K562 (cell line): Measurements from ENCODE around the gene LZTS2. TPM values are rescaled to one million over a fixed set of nuclear protein-coding genes. Genes with fewer than 3 reads are reported as not detected.

ENCODE experiments used
- CAMTA2 ChIP-seq: fragments of 250-450 bp; sonication (Bioruptor Pico); conservative IDR thresholded peaks from 2 replicates; pipeline ENCODE4 v1.5.1; 2022
- EGR1 ChIP-seq: fragments of 450-650 bp; conservative IDR thresholded peaks from 2 replicates; pipeline ENCODE4 v1.6.1; 2017; ENCODE audit warnings: mild to moderate bottlenecking
- EZH2 ChIP-seq: IDR thresholded peaks from 2 replicates; pipeline ENCODE4 v1.6.1; 2012; ENCODE audit warnings: low read depth, mild to moderate bottlenecking, inconsistent platforms, low read length, borderline replicate concordance
- LEF1 ChIP-seq: fragments of 450-650 bp; IDR thresholded peaks from 2 replicates; pipeline ENCODE4 v1.6.1; 2016; ENCODE audit warnings: mild to moderate bottlenecking
- PURB ChIP-seq: sonication (generic); formaldehyde crosslinking; IDR thresholded peaks from 2 replicates; pipeline ENCODE4 v1.9.0; 2021; ENCODE audit warnings: low read depth, mild to moderate bottlenecking, missing genetic modification reagents
- RAD51 ChIP-seq: fragments of 450-650 bp; IDR thresholded peaks from 2 replicates; pipeline ENCODE4 v1.7.1; 2016; ENCODE audit warnings: low read depth, mild to moderate bottlenecking, borderline replicate concordance
- ZBED1 ChIP-seq: IDR thresholded peaks from 2 replicates; pipeline ENCODE4 v1.6.1; 2014
- ZKSCAN1 ChIP-seq: fragments of 150-350 bp; IDR thresholded peaks from 2 replicates; pipeline ENCODE4 v1.6.1; 2016; ENCODE audit warnings: low read depth, low read length
- ZNF174 ChIP-seq: fragments of 250-450 bp; sonication (Bioruptor Pico); IDR thresholded peaks from 2 replicates; pipeline ENCODE4 v1.4.0; 2020; ENCODE audit warnings: mild to moderate bottlenecking
- ZNF263 ChIP-seq: sonication (generic); formaldehyde crosslinking; IDR thresholded peaks from 2 replicates; pipeline ENCODE4 v1.8.0; 2022; ENCODE audit warnings: mild to moderate bottlenecking, missing genetic modification reagents, borderline replicate concordance
- polyA plus RNA-seq, 8 experiments: library from polyadenylated mRNA; depleted of rRNA in 4 of 8; stranded (reverse) in 5 of 8; unstranded in 3 of 8; fragments of >200 nt; fragmentation: Nextera tagmentation in 2 of 8; fragmentation: Illumina TruSeq in 1 of 8; extraction: Ambion mirVana in 2 of 8; extraction: Trizol in 1 of 8; gene quantifications; 2 replicates each; pipeline versions ENCODE4 v1.2.1 to v1.2.3, GENCODE V29; 2011 to 2014; ENCODE audit warnings: inconsistent platforms in 1 of 8, missing spikeins in 1 of 8
- total RNA-seq, 7 experiments: library from RNA; depleted of rRNA in 6 of 7; stranded (reverse); fragments of >200 nt in 6 of 7; fragmentation: Illumina TruSeq in 2 of 7; extraction: Trizol in 2 of 7; gene quantifications; 2 replicates each; pipeline versions ENCODE4 v1.2.1 to v1.2.3, GENCODE V29; 2011 to 2021; ENCODE audit warnings: low replicate concordance in 1 of 7
- TF ChIP-seq, protein P1 (sequence below), 2 experiments: fragments of 450-650 bp in 1 of 2; sonication (generic) in 1 of 2; formaldehyde crosslinking in 1 of 2; IDR thresholded peaks; 2 replicates each; pipeline versions ENCODE4 v1.7.1 to v1.9.0; 2016 to 2022; ENCODE audit warnings: inconsistent platforms in 1 of 2, mild to moderate bottlenecking in 1 of 2, missing genetic modification reagents in 1 of 2
- TF ChIP-seq, protein P2 (sequence below): fragments of 250-450 bp; sonication (Bioruptor Pico); IDR thresholded peaks from 2 replicates; pipeline ENCODE4 v1.8.0; 2021; ENCODE audit warnings: moderate library complexity, mild to moderate bottlenecking, inconsistent platforms
- TF ChIP-seq, protein P3 (sequence below): fragments of 250-450 bp; sonication (Bioruptor Pico); IDR thresholded peaks from 2 replicates; pipeline ENCODE4 v1.5.1; 2021; ENCODE audit warnings: mild to moderate bottlenecking
- TF ChIP-seq, protein P4 (sequence below): fragments of 150-350 bp; IDR thresholded peaks from 2 replicates; pipeline ENCODE4 v1.6.1; 2014; ENCODE audit warnings: low read depth, mild to moderate bottlenecking, low read length, borderline replicate concordance

Gene LZTS2
- total and polyA plus RNA-seq, 9 of the 15 experiments (the other 6 are each of a cell fraction or from before 2014, with no cell fraction given), result 0.23 to 42.5 (median 14.7) TPM

DNA sequence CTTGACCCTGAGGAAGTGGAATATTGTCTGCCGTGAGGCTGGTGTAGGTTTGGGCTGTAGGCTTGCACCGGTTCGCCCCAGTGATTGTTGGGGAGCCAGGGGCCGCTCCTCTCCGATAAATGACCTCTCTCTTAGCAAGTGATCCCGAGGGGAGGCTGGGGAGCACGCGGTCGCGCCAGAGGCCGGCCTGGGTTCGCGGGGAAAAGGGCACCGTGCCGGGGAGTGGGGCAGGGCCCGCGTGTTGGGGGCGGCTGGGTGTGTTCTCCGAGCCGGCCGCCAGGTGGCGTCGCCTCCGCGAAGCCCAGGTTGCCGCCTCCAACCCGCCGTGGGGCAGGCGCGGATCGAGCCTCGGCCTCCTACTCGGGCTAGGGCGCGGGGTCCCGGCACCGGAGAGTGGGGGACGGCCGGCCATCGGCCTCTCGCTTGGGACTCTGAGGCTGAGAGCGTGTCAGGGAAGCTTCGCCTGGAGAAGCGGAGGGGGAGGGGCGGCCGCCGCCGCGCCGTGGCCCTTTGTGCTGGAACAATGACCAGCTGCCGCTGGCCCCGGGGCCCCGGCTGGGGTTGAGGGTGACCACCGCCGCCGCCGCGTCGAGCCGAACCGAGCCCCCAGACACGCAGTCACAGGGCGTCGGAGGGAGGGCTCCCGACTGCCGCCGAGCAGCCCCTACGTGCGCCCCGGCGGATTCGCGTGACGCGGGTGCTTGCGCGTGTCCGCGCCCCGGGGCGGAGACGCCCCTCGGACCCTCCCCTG, 442 bp upstream of the LZTS2 start (continued):
- TF ChIP-seq LEF1 (no peak), ZBED1 (no peak), RAD51 (no peak; the same call in 1 of the 2 replicates), EZH2 (no peak), CAMTA2 (CRISPR knock-in tag) (no peak), ZNF174 (CRISPR knock-in tag) (no peak), ZKSCAN1 (no peak), EGR1 (no peak), PURB (CRISPR knock-in tag) (no peak), ZNF263 (CRISPR knock-in tag) (no peak)
- TF ChIP-seq, protein P1, sequence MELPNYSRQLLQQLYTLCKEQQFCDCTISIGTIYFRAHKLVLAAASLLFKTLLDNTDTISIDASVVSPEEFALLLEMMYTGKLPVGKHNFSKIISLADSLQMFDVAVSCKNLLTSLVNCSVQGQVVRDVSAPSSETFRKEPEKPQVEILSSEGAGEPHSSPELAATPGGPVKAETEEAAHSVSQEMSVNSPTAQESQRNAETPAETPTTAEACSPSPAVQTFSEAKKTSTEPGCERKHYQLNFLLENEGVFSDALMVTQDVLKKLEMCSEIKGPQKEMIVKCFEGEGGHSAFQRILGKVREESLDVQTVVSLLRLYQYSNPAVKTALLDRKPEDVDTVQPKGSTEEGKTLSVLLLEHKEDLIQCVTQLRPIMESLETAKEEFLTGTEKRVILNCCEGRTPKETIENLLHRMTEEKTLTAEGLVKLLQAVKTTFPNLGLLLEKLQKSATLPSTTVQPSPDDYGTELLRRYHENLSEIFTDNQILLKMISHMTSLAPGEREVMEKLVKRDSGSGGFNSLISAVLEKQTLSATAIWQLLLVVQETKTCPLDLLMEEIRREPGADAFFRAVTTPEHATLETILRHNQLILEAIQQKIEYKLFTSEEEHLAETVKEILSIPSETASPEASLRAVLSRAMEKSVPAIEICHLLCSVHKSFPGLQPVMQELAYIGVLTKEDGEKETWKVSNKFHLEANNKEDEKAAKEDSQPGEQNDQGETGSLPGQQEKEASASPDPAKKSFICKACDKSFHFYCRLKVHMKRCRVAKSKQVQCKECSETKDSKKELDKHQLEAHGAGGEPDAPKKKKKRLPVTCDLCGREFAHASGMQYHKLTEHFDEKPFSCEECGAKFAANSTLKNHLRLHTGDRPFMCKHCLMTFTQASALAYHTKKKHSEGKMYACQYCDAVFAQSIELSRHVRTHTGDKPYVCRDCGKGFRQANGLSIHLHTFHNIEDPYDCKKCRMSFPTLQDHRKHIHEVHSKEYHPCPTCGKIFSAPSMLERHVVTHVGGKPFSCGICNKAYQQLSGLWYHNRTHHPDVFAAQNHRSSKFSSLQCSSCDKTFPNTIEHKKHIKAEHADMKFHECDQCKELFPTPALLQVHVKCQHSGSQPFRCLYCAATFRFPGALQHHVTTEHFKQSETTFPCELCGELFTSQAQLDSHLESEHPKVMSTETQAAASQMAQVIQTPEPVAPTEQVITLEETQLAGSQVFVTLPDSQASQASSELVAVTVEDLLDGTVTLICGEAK (IDR thresholded peaks at IDR 0.05), result no peak
- TF ChIP-seq, protein P1 (CRISPR knock-in tag; IDR thresholded peaks at IDR 0.05), result no peak
- TF ChIP-seq, protein P2, sequence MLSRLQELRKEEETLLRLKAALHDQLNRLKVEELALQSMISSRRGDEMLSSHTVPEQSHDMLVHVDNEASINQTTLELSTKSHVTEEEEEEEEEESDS (CRISPR knock-in tag), result no peak
- TF ChIP-seq, protein P3, sequence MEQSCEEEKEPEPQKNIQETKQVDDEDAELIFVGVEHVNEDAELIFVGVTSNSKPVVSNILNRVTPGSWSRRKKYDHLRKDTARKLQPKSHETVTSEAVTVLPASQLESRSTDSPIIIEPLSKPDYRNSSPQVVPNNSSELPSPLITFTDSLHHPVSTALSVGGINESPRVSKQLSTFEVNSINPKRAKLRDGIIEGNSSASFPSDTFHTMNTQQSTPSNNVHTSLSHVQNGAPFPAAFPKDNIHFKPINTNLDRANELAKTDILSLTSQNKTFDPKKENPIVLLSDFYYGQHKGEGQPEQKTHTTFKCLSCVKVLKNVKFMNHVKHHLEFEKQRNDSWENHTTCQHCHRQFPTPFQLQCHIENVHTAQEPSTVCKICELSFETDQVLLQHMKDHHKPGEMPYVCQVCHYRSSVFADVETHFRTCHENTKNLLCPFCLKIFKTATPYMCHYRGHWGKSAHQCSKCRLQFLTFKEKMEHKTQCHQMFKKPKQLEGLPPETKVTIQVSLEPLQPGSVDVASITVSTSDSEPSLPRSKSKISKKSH (CRISPR knock-in tag), result no peak
- TF ChIP-seq, protein P4, sequence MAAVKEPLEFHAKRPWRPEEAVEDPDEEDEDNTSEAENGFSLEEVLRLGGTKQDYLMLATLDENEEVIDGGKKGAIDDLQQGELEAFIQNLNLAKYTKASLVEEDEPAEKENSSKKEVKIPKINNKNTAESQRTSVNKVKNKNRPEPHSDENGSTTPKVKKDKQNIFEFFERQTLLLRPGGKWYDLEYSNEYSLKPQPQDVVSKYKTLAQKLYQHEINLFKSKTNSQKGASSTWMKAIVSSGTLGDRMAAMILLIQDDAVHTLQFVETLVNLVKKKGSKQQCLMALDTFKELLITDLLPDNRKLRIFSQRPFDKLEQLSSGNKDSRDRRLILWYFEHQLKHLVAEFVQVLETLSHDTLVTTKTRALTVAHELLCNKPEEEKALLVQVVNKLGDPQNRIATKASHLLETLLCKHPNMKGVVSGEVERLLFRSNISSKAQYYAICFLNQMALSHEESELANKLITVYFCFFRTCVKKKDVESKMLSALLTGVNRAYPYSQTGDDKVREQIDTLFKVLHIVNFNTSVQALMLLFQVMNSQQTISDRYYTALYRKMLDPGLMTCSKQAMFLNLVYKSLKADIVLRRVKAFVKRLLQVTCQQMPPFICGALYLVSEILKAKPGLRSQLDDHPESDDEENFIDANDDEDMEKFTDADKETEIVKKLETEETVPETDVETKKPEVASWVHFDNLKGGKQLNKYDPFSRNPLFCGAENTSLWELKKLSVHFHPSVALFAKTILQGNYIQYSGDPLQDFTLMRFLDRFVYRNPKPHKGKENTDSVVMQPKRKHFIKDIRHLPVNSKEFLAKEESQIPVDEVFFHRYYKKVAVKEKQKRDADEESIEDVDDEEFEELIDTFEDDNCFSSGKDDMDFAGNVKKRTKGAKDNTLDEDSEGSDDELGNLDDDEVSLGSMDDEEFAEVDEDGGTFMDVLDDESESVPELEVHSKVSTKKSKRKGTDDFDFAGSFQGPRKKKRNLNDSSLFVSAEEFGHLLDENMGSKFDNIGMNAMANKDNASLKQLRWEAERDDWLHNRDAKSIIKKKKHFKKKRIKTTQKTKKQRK, result no peak
